Measurements from ENCODE around the gene RNF180.
"Not testable (repeated sequence)": the region's sequence is repeated elsewhere in the genome, so short reads cannot be mapped to it uniquely, and the experiment has no call there.

Gene RNF180

GRCh38 chr5:64384765-64385164 lies 219.1 kb downstream of the RNF180 start:
- TF ChIP-seq, protein P1, sequence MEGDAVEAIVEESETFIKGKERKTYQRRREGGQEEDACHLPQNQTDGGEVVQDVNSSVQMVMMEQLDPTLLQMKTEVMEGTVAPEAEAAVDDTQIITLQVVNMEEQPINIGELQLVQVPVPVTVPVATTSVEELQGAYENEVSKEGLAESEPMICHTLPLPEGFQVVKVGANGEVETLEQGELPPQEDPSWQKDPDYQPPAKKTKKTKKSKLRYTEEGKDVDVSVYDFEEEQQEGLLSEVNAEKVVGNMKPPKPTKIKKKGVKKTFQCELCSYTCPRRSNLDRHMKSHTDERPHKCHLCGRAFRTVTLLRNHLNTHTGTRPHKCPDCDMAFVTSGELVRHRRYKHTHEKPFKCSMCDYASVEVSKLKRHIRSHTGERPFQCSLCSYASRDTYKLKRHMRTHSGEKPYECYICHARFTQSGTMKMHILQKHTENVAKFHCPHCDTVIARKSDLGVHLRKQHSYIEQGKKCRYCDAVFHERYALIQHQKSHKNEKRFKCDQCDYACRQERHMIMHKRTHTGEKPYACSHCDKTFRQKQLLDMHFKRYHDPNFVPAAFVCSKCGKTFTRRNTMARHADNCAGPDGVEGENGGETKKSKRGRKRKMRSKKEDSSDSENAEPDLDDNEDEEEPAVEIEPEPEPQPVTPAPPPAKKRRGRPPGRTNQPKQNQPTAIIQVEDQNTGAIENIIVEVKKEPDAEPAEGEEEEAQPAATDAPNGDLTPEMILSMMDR (IDR thresholded peaks at IDR 0.05; ENCODE audit: low read depth, low read length), result peak; percentile 37
- TF ChIP-seq MYC (IDR thresholded peaks at IDR 0.05; ENCODE audit: low read depth, low read length), result no peak
- peak; percentile 34 for DNase-seq (ENCODE audit: low read depth)
- no peak overlapping the region for H3K4me3 ChIP-seq (ENCODE audit: low read depth, low read length)

- TF ChIP-seq, protein P1 (IDR thresholded peaks at IDR 0.05; ENCODE audit: low read depth, low read length), result no peak
- TF ChIP-seq, protein P2, sequence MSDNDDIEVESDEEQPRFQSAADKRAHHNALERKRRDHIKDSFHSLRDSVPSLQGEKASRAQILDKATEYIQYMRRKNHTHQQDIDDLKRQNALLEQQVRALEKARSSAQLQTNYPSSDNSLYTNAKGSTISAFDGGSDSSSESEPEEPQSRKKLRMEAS (IDR thresholded peaks at IDR 0.05; ENCODE audit: low read depth, low read length), result no peak
- TF ChIP-seq MYC (IDR thresholded peaks at IDR 0.05; ENCODE audit: low read depth, low read length), result no peak
- TF ChIP-seq POLR2A (IDR thresholded peaks at IDR 0.05; ENCODE audit: extremely low read depth, insufficient read length), result no peak
- no peak for DNase-seq (ENCODE audit: low read depth)
- no peak overlapping the region for H3K4me3 ChIP-seq (ENCODE audit: low read depth, low read length)
Observed at GRCh38 chr5:64397552-64397951, 231.9 kb downstream of the RNF180 start.

DNA sequence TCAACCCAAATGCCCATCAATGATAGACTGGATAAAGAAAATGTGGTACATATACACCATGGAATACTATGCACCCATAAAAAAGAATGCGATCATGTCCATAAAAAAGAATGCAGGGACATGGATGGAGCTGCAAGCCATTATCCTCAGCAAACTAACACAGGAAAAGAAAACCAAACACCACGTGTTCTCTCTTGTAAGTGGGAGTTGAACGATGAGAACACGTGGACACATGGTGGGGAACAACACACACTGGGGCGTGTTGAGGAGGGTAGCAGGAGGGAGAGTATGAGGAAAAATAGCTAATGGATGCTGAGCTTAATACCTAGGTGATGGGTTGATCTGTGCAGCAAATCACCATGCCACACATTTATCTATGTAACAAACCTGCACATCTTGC lies 233.1 kb downstream of the RNF180 start:
- not testable (repeated sequence) for DNase-seq (ENCODE audit: low read depth); H3K4me3 ChIP-seq (ENCODE audit: low read depth, low read length)

GRCh38 chr5:64407103-64407825 lies 241.6 kb downstream of the RNF180 start:
- not testable (repeated sequence) for DNase-seq (ENCODE audit: low read depth); H3K4me3 ChIP-seq (ENCODE audit: low read depth, low read length)

DNA sequence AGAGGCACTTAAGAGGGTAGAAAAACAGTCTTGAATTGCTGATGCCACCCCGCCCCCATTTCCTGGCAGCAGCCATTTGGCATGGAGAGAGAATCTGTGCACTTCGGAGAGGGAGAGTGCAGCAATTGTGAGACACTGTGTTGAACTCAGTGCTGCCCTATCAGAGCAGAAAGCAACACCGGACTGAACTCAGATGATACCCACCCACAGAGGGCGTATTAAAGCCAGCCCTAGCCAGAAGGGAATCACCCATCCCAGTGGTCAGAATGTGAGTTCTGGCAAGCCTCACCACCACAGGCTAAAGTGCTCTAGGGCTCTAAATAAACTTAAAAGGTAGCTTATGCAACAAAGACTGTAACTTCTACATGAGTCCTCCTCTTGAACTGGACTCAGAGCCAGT lies 251.7 kb downstream of the RNF180 start:
- peak; percentile 1 for DNase-seq (ENCODE audit: low read depth)
- H3K4me3 ChIP-seq (ENCODE audit: low read depth, low read length), result no peak overlapping the region
- TF ChIP-seq, protein P1 (IDR thresholded peaks at IDR 0.05; ENCODE audit: low read depth, low read length), result no peak
- TF ChIP-seq MYC (IDR thresholded peaks at IDR 0.05; ENCODE audit: low read depth, low read length) (no peak), POLR2A (IDR thresholded peaks at IDR 0.05; ENCODE audit: extremely low read depth, insufficient read length) (no peak)
- TF ChIP-seq, protein P2 (IDR thresholded peaks at IDR 0.05; ENCODE audit: low read depth, low read length), result no peak

GRCh38 chr5:64418013-64418412 lies 252.4 kb downstream of the RNF180 start:
- DNase-seq (ENCODE audit: low read depth), result no peak
- TF ChIP-seq, protein P1 (IDR thresholded peaks at IDR 0.05; ENCODE audit: low read depth, low read length), result no peak
- TF ChIP-seq, protein P2 (IDR thresholded peaks at IDR 0.05; ENCODE audit: low read depth, low read length), result no peak
- TF ChIP-seq POLR2A (IDR thresholded peaks at IDR 0.05; ENCODE audit: extremely low read depth, insufficient read length) (no peak), MYC (IDR thresholded peaks at IDR 0.05; ENCODE audit: low read depth, low read length) (no peak)
- no peak overlapping the region for H3K4me3 ChIP-seq (ENCODE audit: low read depth, low read length)

Data from NB4 (cell line).